GM19452 (cell line): ENCODE data around the gene IFNGR1.
"Not testable (repeated sequence)": the region's sequence is repeated elsewhere in the genome, so short reads cannot be mapped to it uniquely, and the experiment has no call there.

Experiments
- ATAC-seq: cut with Tn5 transposase; IDR thresholded peaks from one replicate; pipeline ENCODE4 v1.9.1; 2021; ENCODE audit not compliant: unreplicated experiment

Gene IFNGR1

DNA sequence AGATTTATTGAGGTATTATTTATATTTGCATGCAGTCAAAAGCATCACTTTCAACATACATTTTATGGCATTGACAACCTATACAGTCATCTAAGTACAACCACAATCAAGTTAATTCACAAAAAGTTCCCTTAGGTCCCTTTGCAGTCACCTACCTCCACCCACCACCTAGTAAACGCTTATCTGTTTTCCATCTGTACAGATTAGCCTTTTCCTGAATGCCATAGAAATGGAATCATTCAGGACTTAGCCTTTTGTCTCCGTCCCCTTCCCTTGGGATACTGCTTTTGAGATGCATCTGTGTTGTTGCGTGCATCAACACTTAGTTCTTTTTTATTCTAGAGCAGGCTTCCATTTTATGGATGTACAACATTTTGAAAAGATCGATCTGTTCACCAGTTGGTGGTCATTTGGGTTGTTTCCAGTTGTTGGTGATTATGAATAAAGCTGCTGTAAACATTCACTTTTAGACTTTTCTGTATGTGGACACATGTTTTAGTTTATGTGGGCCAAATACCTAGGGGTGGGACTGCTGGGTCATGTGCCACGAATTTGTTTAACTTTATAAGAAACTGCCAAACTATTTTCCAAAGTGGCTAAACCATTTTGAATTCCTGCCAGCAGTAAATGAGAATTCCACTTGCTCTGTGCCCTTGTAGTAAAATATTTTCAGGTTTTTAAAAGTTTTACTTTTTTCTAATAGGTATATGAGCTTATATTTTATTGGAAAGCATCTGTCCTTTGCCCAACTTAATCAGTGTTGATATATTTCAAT, 17.6 kb upstream of the IFNGR1 start:
- no peak for ATAC-seq

DNA sequence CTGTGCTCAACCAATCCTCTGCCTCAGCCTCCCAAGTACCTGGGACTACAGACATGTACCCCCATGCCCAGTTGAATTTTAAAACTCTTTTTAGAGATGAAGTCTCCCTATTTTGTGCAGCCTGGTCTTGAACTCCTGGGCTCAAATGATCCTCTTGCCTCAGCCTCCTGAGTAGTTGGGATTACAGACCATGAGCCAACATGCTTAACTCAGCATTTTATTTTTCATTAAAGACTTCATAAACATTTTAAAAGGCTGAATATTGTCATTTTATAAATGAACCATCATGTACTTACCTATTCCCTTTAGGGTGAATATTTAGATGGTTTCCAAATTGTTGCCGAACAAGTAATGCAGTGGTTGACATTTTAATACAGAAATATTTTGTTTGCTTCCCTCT, 16.5 kb upstream of the IFNGR1 start:
- ATAC-seq = no peak

DNA sequence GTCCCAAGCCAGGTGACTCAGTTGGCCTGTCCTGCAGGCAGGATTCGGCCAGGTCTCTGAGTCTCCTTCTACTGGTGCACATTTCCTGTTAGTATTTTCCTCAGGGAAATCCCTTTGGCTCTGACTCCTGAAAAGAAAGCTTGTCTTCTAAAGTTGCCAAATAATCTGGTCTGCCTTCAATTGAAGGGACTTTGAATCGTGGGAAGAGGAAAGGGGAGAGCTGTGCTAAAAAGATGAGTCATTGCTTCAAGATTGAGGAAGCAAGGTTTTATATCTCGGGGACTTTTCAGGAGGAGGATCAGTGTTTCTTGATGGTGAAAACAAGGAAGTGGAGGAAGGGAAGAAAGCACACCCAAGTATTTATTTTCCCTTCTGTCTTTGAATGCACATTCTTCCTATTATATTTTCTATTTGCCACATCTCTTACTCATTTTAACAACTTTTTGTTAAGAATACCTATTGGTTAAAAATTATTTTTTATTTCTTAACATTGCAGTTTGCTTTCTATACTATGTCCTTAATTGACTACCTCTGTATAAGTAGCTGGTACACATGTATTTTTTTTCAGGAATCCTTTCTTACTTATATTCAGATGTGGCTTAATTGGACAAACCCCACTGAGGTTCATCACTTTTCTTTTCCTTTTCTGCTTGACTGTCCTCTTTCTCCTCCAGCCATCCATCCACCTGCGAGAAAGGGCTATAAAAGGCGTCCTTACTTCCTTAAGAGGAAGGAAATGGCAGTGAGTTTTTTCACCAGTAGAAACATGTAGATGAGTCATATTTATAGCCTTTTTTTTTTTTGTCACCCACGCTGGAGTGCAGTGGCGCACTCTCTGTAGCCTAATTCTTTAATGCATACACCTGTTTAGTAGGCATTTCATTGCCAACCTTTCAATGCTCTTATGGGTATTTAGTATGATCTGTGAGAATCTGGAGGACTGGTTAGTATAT, 15.0 kb upstream of the IFNGR1 start:
- ATAC-seq = no peak

DNA sequence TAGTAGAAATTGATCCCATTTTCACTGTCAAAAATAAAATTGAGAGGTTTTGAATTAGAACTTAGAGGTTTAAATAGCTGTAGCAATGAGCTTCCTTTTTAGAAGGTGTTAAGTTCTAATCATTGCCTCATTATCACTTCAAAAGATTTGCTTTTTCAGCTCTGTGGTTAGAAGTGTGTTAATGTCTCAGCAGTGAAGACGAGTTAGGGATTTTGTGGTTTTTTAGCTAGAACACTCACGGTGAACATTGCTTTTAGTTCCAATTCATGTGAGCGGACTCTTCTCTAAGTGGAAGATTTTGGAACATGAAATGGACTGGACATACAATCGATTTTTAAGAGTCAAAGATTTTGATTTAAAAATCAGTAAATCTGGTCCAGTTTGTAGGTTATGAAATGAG, 12.7 kb upstream of the IFNGR1 start:
- ATAC-seq = no peak

DNA sequence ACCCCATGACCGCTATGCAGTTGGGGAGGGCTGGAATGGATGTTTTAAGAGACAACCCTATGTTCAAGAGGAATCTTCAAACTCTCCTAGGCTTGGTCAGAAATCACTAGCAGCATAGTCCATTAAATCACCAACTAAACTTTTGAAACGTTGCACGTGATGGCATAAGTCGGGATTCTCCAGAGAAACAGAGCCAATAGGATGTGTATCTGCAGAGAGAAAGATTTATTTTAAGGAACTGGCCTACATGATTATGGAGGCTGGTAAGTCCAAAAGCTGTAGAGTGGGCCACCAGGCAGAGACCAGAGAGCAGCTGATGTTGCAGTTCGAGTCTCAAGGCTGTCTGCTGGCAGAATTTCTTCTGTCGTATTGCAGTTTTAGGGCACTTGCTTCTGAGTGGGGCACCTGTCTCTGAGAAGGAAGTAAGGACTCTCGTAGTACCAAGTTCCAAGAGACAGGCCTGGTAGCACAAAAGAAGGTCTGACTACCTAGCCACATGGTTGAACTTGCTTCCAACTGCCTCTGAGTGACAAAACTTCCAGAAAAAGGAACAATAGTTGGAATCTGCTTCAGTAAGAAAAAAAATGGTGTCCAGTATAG, 11.9 kb upstream of the IFNGR1 start:
- ATAC-seq = no peak

DNA sequence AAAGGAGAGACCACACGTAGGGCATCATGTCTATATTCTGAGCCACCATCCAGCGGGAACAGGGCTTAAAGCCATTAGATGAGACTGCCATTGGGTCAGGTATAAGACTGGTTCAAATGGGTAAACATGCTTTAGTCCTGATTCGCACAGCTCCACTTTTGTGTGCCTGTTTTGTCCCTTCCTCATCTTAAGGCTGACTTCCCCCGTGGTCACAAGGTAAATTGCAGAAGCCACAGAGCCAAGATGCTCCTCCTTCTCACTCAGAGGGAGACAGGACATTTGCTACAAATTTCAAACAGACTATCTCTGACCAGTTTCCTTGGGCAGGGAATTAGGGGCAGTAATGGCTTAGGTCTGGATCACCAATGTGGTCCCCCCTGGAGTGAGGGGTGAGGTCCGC, 11.4 kb upstream of the IFNGR1 start:
- no peak for ATAC-seq

DNA sequence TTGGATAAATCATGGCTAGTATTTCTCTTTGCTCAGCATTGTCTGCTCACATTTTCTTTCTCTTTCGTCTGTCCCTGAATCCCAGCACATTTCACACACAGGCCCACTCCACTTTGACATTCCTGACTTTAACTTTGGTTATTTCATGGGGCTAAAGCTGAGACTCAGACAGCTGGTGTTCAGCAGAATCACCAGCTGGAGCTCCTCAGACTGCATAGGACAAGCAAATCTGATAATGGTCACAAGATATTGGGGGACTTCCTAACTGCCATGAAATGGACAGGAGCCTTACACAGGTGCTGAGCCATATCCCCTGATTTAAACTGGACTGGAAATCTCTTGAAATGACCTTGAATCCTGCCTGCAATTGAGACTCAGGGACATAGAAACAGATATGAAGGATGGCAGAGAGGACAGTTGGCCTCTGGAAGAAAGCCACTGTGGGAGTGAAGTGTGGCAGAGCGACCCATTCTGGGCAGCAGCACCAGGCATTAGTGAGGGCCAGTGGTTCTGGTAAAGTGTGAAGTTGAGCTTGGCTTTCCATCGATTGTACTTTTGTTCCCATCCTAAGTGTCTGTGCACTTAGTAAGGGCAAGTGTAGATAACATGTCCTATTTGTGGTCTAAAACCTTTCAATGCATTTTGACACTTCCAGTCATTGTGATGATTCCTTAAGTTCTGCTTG, 10.0 kb upstream of the IFNGR1 start:
- no peak for ATAC-seq

DNA sequence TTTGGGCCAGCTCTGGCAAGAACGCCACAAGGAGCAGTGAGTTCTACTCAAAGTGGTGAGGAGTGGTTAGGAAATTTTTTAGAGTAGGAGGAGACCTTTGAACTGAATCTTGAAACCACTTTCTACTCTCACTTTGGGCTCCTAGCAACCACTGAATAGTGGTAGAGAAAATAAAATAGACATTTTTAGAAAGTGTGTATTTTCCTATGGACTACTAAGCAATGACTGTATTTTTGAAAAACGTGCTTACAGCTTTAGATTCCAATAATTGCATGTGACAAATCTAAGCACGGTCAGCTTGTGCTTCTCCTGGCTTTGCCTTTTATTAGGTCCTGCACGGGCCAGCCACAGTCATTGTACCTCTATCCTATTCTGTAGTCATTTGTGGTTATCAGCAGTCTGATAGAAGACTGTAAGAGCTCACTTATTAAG, 8.7 kb upstream of the IFNGR1 start:
- peak; percentile 54 for ATAC-seq

DNA sequence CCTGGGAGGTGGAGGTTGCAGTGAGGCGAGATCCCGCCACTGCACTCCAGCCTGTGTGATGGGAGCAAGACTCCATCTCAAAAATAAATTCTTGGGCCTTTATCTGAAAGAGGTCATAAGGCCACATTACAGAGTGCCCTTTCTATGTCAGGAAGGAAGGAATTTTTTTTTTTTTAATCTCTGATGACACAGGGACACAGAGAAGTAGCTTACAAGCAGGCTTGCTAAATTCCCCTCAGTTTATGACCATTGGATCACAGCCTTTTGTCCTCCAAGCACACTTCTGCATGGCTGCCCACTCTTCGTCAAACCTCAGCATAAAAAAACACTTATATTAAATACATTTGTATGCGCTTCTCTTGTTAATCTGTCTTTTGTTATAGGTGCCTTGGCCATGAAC, 7.5 kb upstream of the IFNGR1 start:
- ATAC-seq = no peak

DNA sequence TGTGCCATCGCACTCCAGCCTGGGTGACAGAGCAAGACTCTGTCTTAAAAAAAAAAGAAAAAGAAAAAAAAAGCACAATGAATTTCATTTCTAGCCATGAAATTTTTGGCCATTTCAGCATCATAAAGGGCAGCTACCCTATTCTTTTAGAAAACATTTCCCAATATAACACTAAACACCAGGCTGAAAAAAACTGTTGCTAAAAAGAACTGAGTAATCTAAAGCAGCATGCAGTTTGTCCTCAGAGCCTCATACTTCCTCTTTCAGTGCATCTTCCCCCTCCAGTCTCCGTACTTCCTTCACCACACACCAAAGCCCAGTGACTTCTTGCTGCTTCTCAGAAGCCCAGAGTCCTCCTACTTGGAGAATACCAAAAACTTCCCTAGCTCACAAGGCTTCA, 5.6 kb upstream of the IFNGR1 start:
- ATAC-seq = no peak

DNA sequence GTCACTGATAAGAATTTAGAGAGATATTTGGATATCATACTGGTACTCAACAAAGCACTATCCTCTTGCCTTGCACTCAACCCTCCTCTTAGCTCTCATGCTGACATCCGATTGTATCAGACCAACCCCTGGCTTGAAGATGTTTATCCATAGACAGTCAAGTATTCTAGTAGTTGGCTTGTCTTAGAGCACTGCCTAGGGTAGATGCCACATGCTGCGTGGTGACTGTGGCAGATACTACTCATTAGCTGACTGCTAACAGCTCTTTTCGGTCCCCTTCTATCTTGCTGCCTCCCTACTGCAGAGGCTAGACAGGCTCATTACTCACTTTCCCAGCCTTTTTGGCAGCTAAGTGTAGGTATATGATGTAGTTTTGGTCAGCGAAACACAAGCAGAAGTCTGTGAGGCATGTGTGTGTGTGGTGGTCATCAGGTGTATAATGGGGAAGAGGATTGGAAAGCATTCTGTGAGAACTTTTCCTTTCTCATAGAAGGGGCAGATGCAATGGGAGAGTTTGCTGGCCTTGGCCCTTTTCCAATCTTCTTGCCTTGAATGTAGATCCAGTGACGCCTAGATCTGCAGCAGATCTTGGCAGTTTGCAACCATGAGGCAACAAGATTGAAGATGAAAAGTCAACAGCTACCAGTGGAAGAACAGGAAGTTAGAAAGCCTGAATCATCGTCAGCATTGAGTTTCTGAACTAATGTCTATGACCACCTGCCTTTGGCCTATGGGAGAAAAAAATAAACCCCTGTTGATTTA, 4.4 kb upstream of the IFNGR1 start:
- no peak for ATAC-seq

DNA sequence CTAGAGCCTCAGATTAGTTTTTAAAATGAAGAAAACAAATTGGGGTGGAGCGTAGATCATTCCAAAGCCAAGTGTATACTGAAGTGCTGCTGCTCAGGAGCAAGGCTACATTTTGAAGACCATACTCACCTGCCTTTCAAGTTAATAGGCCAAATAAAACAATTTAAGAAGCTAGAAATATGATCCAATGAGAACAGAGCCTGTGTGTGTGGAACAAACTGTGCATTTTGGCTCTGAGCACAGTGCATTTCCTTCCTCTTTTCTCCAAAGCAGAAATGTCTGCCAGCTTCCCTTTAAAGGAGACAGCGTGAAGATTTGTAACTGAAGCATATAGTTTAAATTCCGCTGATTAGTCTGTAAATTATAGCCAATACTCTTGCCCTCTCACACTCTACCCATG, 3.2 kb upstream of the IFNGR1 start:
- no peak for ATAC-seq

DNA sequence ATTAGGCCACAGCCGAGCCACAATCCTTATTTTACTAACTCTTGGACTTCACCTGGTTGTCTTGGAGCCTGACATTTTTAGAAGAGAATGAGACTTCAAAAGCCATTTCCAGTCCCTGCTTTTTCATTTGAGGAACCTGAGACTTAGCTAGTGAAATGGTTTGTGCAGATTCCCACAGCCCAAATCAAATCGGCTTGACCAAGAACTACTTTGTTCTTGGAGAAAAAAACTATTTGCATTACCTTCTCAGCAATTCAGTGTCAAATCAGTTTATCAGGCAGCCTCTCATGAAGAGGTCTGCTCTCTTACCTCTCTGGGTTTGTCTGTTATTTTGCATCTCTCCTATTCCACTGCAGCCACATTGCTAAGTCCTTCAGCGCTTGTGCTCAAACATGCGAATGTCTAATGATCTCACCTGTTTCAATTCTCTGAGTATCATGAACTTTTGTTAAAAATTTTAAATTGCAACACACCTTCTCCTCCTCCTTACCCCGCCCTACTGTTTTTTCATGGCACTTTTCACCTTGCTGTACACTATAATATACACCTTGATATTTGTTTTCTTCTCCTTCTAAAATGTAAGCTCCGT, 573 bp upstream of the IFNGR1 start:
- ATAC-seq = peak; percentile 19

DNA sequence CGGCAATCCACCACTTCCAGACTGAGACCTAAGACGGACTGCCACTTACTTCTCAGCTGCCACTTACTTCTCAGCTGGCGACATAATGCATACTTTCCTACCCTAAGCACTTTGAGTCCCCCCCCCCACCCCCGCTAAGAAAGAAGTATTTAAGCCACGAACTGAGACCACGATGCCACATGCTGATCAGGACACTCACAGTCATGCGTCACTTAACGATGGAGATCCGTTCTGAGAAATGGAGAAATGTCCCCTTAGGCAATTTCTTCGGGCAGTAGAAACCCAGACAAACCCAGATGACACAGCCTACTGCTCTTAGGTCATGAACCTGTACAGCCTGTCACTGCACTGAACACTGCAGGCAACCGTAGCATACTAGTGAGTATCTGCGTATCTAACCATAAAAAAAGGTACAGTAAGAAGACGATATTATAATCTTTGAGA, 690 bp downstream of the IFNGR1 start:
- ATAC-seq = peak; percentile 36

DNA sequence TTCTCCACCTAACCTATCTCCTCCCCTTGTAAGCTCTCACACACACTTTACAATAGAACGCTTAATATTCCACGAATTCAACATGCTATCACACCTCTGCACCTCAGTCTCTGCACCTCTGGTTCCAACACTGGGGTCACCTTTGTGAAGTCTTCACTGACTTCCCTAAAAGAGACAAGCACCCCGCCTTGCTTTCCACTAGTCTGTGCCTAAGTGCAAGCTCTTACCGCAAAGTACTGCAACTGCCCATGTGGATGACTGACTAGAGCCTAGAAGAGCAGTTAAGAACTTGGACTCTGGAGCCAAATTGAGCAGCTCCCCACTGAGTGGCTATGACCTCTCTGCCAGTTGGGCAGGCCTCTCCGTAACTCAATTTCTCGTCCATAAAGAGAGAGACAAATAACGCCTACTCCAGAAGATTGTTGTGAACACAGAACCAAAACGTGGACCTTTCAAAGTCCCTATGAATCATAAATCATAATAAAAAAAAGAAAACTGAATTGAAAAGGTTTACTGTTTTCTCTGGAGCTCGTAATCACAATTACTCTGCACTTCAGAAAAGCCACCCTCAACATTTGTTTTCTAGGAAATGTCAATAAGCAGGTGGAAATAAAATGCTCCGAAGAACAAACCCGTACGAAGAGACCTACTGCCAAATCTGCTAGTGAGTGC, 1.2 kb downstream of the IFNGR1 start:
- ATAC-seq = no peak

DNA sequence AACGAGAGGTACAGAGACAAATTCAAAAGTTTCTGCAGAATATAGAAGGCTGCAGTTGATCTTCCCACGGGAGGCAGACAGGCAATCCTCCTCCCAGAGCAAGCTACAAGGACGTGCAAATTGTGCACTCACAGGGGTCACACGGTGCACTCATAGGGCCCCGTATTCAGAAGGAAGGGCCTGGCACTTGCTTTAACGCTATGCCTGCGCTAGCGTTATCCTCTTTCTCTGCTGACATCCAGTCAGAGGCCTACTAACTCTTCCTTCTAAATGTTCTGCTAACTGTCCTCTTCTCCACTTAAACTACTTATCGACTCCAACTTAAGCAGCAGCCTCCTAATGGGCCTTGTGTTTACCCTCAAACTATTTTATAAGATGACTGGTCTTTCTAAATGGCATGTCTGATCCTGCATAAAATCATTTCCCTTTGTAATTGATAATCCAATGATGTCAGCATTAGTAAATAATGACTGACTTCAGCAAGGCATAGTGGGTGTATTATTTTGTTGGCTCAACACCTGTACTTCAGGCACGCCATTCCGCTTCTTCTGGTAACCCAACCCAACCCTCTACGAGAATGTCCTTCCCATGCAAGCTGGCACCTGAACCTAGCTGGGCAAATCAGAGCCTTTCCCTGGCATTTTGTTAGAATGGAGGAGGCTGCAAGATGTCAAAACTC, 2.2 kb downstream of the IFNGR1 start:
- no peak for ATAC-seq

DNA sequence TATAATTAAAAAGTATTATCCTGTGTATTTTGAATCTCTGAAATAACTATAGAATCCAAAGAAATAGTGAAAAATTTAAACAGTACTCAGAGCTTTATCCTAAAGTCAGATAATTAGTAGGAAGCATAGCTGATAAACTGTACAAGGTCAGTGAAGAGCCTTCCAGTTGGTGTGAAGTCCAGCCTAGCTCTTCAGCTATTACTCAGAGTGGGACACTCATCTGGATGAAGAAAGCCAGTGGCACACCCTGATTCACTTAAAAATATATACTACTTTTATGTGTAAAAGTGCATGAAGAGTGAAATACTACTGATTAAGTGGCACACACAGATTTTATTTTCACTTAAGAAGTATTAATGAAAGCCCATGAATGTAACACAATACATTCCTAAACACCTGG, 3.1 kb downstream of the IFNGR1 start:
- ATAC-seq = no peak

DNA sequence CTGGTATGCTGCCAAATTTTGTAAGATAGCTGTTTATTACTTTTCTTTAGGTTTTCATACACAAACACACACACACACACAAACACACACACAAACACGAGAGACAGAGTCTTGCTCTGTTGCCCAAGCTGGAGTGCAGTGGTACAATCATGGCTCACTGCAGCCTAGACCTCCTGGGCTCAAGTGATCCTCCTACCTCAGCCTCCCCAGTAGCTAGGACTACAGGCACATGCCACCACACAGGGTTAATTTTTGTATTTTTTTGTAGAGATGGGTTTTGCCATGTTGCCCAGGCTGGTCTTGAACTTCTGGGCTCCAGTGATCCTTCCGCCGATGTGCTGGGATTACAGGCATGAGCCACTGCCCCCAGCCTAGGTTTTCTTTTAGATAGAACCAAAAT, 3.6 kb downstream of the IFNGR1 start:
- ATAC-seq = not testable (repeated sequence)

DNA sequence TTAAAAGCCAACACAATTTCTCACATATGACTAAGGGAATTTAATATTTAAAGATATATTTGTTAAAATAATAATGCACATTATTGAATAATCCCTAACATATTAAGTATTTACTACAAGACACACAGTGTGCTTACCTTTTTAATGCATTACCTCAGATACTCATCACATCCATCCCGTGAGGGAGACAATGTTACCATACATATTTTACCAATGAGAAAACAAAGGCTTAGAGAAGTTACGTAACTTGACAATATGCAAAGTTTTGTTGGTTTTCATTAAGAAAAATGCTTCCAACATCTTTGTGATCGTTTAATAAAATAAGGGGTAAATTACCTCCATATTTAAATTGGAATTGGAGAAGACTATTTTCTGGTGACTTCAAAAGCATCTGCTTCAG, 4.3 kb downstream of the IFNGR1 start:
- no peak for ATAC-seq
